Measurements from ENCODE around the gene GAL3ST3. TPM values are rescaled to one million over a fixed set of nuclear protein-coding genes. Genes with fewer than 3 reads are reported as not detected.

GAL3ST3 gene
- polyA plus RNA-seq, 3 donors: not detected

GRCh38 chr11:66069715-66070603 is 21.0 kb upstream of the GAL3ST3 start, which contains the start of gene PACS1:
Gene PACS1 (plus strand): TSS chr11:66070272. CDS start chr11:66070487, 215 bp downstream.
- Mint-ChIP-seq H3K4me3 (peak within 1 kb of the TSS; percentile 90 to 93), H3K4me1 (peaks cover 57% of the 10 kb centered on the region), H3K27ac (peak within 1 kb of the TSS; percentile 95 to 98 (median 97)), H3K27me3 (ENCODE audit: low read depth in 3 of 3) (peaks cover 0 to 5% (median 0%) of the 10 kb centered on the region in 3 donors), H3K9me3 (peaks cover 0 to 3% (median 0%) of the 10 kb centered on the region in 7 donors), H3K36me3 (peaks cover 51 to 63% of the 10 kb centered on the region in 2 donors)
- peak; percentile 60 to 70 (median 65) for DNase-seq
- no peak for TF ChIP-seq CTCF (IDR thresholded peaks at IDR 0.05)
- WGBS (ENCODE audit: insufficient coverage): under 1% methylated on average over 119 of the region's 120 CpGs
- H3K27ac ChIP-seq (ENCODE audit: low read depth in 1 of 2, low read length in 2 of 2): peak within 1 kb of the TSS; percentile 92 to 96
- no peaks in the 10 kb centered on the region for H3K9me3 ChIP-seq (replicated peaks in 1 of 2; ENCODE audit: control insufficient read depth in 1 of 2, insufficient read depth in 1 of 2, low read length in 2 of 2)
- H2AFZ ChIP-seq (ENCODE audit: insufficient read depth, low read depth, low read length, poor library complexity, severe bottlenecking): peak within 1 kb of the TSS; percentile 74
- peak within 1 kb of the TSS; percentile 85 for H3K9ac ChIP-seq (ENCODE audit: insufficient read depth, low read length, poor library complexity, severe bottlenecking)
- H3K27me3 ChIP-seq (ENCODE audit: control insufficient read depth in 2 of 2, insufficient read depth in 2 of 2, low read length in 2 of 2): no peaks in the 10 kb centered on the region
- peaks cover 21% of the 10 kb centered on the region for H4K20me1 ChIP-seq (ENCODE audit: insufficient read depth, low read length)
- peak within 1 kb of the TSS; percentile 82 for H3K4me2 ChIP-seq (replicated peaks; ENCODE audit: extremely low read depth, low read length, poor library complexity, severe bottlenecking)
- H3K4me1 ChIP-seq (ENCODE audit: control insufficient read depth in 1 of 2, insufficient read depth in 2 of 2, low read length in 2 of 2): peaks cover 45 to 55% of the 10 kb centered on the region in 2 donors
- H3K36me3 ChIP-seq (replicated peaks in 1 of 2; ENCODE audit: control insufficient read depth in 1 of 2, insufficient read depth in 2 of 2, low read length in 2 of 2): peaks cover 31 to 54% of the 10 kb centered on the region in 2 donors
- H3K79me2 ChIP-seq (ENCODE audit: insufficient read depth, low read length): peaks cover 39% of the 10 kb centered on the region
- peak within 1 kb of the TSS; percentile 64 to 96 (median 80) for H3K4me3 ChIP-seq (replicated peaks in 1 of 3; ENCODE audit: low read depth in 2 of 3, low read length in 3 of 3)
- intact Hi-C loops (cut with micrococcal nuclease): loop anchor here (5.0 kb wide), 2 partner anchors 42 to 62 kb away; no protein-coding TSS in a partner anchor

- H3K27ac ChIP-seq (ENCODE audit: low read depth in 1 of 2, low read length in 2 of 2): peak overlapping the region; percentile 92 to 96
- no peak for TF ChIP-seq CTCF (IDR thresholded peaks at IDR 0.05)
- peak overlapping the region; percentile 85 for H3K9ac ChIP-seq (ENCODE audit: insufficient read depth, low read length, poor library complexity, severe bottlenecking)
- H3K9me3 Mint-ChIP-seq: peaks cover 0 to 4% (median 0%) of the 10 kb centered on the region in 7 donors
- H3K27ac Mint-ChIP-seq: peak overlapping the region; percentile 95 to 98 (median 97)
- DNase-seq: peak; percentile 83 to 89 (median 88)
- WGBS (ENCODE audit: insufficient coverage): 20% methylated on average over 14 of the region's 14 CpGs
- intact Hi-C loops (cut with micrococcal nuclease): loop anchor here in 1 of 2 donors (5.0 kb wide), 1 partner anchor 63 kb away; no protein-coding TSS in a partner anchor
- peaks cover 56% of the 10 kb centered on the region for H3K4me1 Mint-ChIP-seq
- peaks cover 38 to 56% of the 10 kb centered on the region in 2 donors for H3K36me3 ChIP-seq (replicated peaks in 1 of 2; ENCODE audit: control insufficient read depth in 1 of 2, insufficient read depth in 2 of 2, low read length in 2 of 2)
- H3K4me1 ChIP-seq (ENCODE audit: control insufficient read depth in 1 of 2, insufficient read depth in 2 of 2, low read length in 2 of 2): peaks cover 45 to 55% of the 10 kb centered on the region in 2 donors
- H3K27me3 ChIP-seq (ENCODE audit: control insufficient read depth in 2 of 2, insufficient read depth in 2 of 2, low read length in 2 of 2): no peaks in the 10 kb centered on the region
- no peaks in the 10 kb centered on the region for H3K9me3 ChIP-seq (replicated peaks in 1 of 2; ENCODE audit: control insufficient read depth in 1 of 2, insufficient read depth in 1 of 2, low read length in 2 of 2)
- H3K79me2 ChIP-seq (ENCODE audit: insufficient read depth, low read length): peaks cover 42% of the 10 kb centered on the region
- peak overlapping the region; percentile 48 to 80 (median 49) for H3K4me3 ChIP-seq (replicated peaks in 1 of 3; ENCODE audit: low read depth in 2 of 3, low read length in 3 of 3)
- peak overlapping the region; percentile 74 for H2AFZ ChIP-seq (ENCODE audit: insufficient read depth, low read depth, low read length, poor library complexity, severe bottlenecking)
- H3K36me3 Mint-ChIP-seq: peaks cover 51 to 64% of the 10 kb centered on the region in 2 donors
- peak overlapping the region; percentile 82 for H3K4me2 ChIP-seq (replicated peaks; ENCODE audit: extremely low read depth, low read length, poor library complexity, severe bottlenecking)
- peak overlapping the region; percentile 90 to 93 for H3K4me3 Mint-ChIP-seq
- H4K20me1 ChIP-seq (ENCODE audit: insufficient read depth, low read length): peaks cover 27% of the 10 kb centered on the region
- peaks cover 0 to 5% (median 0%) of the 10 kb centered on the region in 3 donors for H3K27me3 Mint-ChIP-seq (ENCODE audit: low read depth in 3 of 3)
Measured at GRCh38 chr11:66068923-66069714, 20.2 kb upstream of the GAL3ST3 start.
